Prostate gland (tissue), 2 donors: Measurements from ENCODE around the gene CDH22. TPM values are rescaled to one million over a fixed set of nuclear protein-coding genes. Genes with fewer than 3 reads are reported as not detected.

Experiments
- DNase-seq: peaks from one replicate; pipeline ENCODE4 v3.0.0-alpha.2; 2019; ENCODE audit warnings: low spot score
- H3K27ac ChIP-seq, 2 donors: fragments of 200-600 bp; sonication (generic); 2 replicates each; pipeline ENCODE4 v1.5.1; 2017 to 2019
- H3K27me3 ChIP-seq: fragments of 200-600 bp; sonication (generic); replicated peaks from 2 replicates; pipeline ENCODE4 v1.5.1; 2019; ENCODE audit not compliant: insufficient read depth
- H3K36me3 ChIP-seq, 2 donors: fragments of 200-600 bp; sonication (generic); 1 replicate in 1 of 2; 2 replicates in 1 of 2; pipeline versions ENCODE4 v1.5.1 to v1.8.1; 2017 to 2019
- H3K4me1 ChIP-seq: fragments of 200-600 bp; sonication (generic); replicated peaks from 2 replicates; pipeline ENCODE4 v1.5.1; 2019
- H3K4me3 ChIP-seq, 2 donors: fragments of 200-600 bp; sonication (generic); 2 replicates each; pipeline ENCODE4 v1.5.1; 2017 to 2019
- H3K9me3 ChIP-seq: fragments of 200-600 bp; sonication (generic); 2 replicates; pipeline ENCODE4 v1.5.1; 2017
- POLR2A ChIP-seq: fragments of 450-650 bp; IDR thresholded peaks from one replicate; pipeline ENCODE4 v1.6.1; 2016; ENCODE audit warnings: antibody characterized with exemption, mild to moderate bottlenecking
- POLR2AphosphoS5 ChIP-seq: sonication (generic); formaldehyde crosslinking; IDR thresholded peaks from one replicate; pipeline ENCODE4 v1.6.1; 2017; ENCODE audit warnings: antibody characterized with exemption
- WGBS: methylation state at CpG from one replicate; pipeline ENCODE4 v1.1.5; 2018; 5-methylcytosine and 5-hydroxymethylcytosine counted together
- intact Hi-C: fragments of 100-400 bp; cut with DNase I; formaldehyde crosslinking; loops from one replicate; pipeline ENCODE4 v1.14.2; 2022
- total RNA-seq, 2 donors: library from RNA; depleted of rRNA; stranded (reverse); fragments of >200 nt; gene quantifications; one replicate each; pipeline ENCODE4 v1.1.0, GENCODE V29; 2016
- TF ChIP-seq, protein P1 (sequence below), 4 experiments: fragments of 200-600 bp in 2 of 4; fragments of 450-650 bp in 2 of 4; sonication (generic) in 2 of 4; IDR thresholded peaks; 1 replicate in 3 of 4; 2 replicates in 1 of 4; pipeline ENCODE4 v1.5.1; 2016 to 2019; ENCODE audit warnings: antibody characterized with exemption in 4 of 4, mild to moderate bottlenecking in 2 of 4, moderate library complexity in 2 of 4

CDH22 gene
- total RNA-seq, 2 donors from 2014 or later = 1.9 to 3.3 TPM

DNA sequence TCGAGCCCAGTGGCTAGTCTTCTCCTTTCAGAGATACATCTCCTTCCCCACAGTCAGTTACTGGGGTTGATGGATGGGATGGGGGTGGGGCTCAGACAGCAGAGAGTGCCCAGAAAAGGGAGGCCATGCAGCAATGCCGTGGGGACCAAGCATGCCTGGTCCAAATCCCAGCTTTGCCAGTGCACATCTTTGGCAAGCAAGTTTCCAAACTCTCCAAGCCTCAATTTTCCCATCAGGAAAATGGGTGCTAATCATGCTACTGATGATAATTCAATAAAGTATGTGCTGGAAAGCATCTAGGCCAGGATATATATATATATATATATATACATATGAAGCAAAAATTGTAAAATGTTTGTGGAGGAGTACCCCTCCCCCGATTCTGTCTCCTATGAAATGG is 111.3 kb downstream of the CDH22 start:
- no peak overlapping the region for H3K4me3 ChIP-seq
- no peaks in the 10 kb centered on the region for H3K27me3 ChIP-seq
- H3K27ac ChIP-seq = no peak overlapping the region
- intact Hi-C loops = no loop called here
- no peaks in the 10 kb centered on the region for H3K9me3 ChIP-seq
- TF ChIP-seq POLR2A (no peak), POLR2AphosphoS5 (no peak)
- TF ChIP-seq, protein P1, sequence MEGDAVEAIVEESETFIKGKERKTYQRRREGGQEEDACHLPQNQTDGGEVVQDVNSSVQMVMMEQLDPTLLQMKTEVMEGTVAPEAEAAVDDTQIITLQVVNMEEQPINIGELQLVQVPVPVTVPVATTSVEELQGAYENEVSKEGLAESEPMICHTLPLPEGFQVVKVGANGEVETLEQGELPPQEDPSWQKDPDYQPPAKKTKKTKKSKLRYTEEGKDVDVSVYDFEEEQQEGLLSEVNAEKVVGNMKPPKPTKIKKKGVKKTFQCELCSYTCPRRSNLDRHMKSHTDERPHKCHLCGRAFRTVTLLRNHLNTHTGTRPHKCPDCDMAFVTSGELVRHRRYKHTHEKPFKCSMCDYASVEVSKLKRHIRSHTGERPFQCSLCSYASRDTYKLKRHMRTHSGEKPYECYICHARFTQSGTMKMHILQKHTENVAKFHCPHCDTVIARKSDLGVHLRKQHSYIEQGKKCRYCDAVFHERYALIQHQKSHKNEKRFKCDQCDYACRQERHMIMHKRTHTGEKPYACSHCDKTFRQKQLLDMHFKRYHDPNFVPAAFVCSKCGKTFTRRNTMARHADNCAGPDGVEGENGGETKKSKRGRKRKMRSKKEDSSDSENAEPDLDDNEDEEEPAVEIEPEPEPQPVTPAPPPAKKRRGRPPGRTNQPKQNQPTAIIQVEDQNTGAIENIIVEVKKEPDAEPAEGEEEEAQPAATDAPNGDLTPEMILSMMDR (IDR thresholded peaks at IDR 0.05) = no peak
- no peaks in the 10 kb centered on the region for H3K4me1 ChIP-seq
- H3K36me3 ChIP-seq = no peaks in the 10 kb centered on the region
- DNase-seq = no peak
- 69% methylated on average over 3 of the region's 3 CpGs for WGBS

DNA sequence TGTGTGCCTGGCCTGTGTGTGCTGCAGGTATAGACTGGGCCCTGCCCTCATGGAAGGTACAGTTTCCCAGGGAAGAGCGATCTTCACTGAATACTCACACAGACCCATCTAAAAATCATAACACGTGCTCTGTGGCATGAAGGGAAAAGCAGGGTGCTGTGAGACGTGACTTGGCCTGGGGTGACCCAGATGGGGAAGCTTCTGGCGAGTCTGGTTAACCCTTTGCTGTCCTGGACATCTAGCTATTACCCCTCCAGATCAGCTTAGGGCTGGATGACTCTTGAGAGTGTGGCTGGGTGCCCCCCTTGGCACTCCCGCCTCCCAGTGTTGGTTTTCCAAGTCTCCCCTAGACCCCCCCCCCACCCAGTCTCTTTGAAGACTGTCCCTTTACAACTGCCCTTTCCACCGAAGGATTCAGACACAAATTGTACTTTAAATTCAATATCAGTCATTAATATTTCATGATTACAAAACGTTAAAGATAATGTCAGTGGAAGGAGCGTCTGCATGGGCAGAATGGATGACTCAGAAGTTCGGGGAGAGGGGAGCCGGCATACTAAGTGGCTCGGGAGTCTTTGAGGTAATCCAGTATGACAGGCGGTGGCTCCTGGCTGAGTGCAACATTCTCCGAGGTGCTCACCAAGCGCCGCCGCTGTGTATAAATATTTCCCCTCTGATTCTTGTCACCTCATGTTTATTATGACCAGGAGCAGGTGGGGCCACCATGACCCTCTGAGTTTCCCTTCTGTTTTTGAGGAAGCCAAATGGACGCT is 112.8 kb downstream of the CDH22 start:
- Histone ChIP-seq H3K36me3 (no peaks in the 10 kb centered on the region), H3K4me3 (no peak overlapping the region), H3K27me3 (no peaks in the 10 kb centered on the region), H3K27ac (no peak overlapping the region), H3K4me1 (no peaks in the 10 kb centered on the region), H3K9me3 (no peaks in the 10 kb centered on the region)
- WGBS = 49% methylated on average over 17 of the region's 17 CpGs
- no peak for DNase-seq
- TF ChIP-seq, protein P1 (IDR thresholded peaks at IDR 0.05) = no peak
- intact Hi-C loops = no loop called here

DNA sequence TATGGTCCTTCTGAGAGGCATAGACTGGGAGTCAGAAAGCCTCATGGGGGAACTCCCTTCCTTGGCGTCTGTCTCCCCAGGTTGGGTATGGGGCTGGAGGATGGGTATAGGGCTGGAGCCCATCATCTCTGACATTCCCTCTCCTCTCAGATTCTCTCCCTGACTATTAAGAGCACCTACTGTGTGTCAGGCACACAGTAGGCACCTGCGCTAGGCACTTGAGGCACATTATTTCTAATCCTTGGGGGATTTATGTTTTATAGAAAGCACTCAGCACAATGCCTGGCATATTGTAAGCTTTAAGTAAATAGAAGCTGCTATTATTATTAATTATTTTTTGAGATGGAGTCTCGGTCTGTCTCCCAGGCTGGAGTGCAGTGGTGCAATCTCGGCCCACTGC is 113.9 kb downstream of the CDH22 start:
- Histone ChIP-seq H3K27ac (no peak overlapping the region), H3K36me3 (no peaks in the 10 kb centered on the region), H3K9me3 (no peaks in the 10 kb centered on the region), H3K4me3 (no peak overlapping the region), H3K27me3 (no peaks in the 10 kb centered on the region), H3K4me1 (no peaks in the 10 kb centered on the region)
- TF ChIP-seq, protein P1 (IDR thresholded peaks at IDR 0.05) = no peak
- TF ChIP-seq POLR2A (no peak), POLR2AphosphoS5 (no peak)
- intact Hi-C loops = no loop called here
- no peak for DNase-seq
- 88% methylated on average over 4 of the region's 4 CpGs for WGBS

DNA sequence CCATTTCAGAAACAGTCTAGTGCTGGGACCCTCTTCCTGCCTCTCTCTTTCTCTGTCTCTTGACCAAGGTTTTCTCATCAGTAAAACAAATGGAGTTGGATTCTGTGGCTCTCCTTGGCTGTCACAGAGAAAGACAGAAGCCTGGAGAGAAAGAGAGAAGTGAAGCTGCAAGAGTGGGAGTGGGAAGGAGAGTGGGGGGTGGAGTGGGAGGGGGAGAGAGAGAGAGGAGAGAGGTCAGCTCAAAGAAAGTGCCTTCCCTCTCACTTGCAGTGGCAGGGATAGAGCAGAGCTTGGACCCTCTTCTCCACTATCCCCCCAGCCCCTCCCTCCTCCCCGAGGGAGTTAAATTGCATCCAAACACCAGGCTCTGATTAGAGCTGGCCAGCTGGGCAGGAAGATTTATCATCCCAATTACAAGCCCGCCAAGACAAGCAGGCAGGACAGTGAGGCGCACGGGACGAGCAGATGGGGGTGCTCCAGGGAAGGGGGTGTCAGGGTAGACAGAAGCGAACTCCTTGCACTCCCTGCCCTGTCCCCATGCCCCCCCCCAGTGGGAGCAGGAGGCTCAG is 115.8 kb downstream of the CDH22 start:
- Histone ChIP-seq H3K4me1 (no peaks in the 10 kb centered on the region), H3K27ac (no peak overlapping the region), H3K9me3 (no peaks in the 10 kb centered on the region), H3K27me3 (no peaks in the 10 kb centered on the region), H3K36me3 (no peaks in the 10 kb centered on the region), H3K4me3 (no peak overlapping the region)
- no peak for DNase-seq
- intact Hi-C loops = no loop called here
- TF ChIP-seq, protein P1 (IDR thresholded peaks at IDR 0.05) = no peak
- no peak for TF ChIP-seq POLR2A
- TF ChIP-seq POLR2AphosphoS5 = no peak
- WGBS = 20% methylated on average over 6 of the region's 6 CpGs

DNA sequence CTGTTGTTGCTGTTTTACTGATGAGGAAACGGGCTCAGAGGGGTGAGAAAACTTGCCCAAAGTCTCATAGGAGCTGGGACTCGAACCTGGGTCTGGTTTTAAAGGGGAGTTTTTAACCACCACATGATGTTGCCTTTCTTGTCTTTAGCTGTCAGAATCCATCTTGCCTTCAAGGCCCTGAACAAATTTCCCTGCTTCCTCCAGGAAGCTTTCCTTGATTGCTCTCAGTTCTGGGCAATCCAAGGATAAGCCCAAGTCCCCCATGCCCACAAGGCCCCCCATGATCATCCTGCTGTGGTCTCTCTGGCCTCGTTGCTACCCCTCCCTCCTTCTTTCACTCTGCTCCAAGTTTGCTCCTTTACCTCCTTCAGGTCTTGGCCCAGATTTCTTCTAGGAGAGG is 116.7 kb downstream of the CDH22 start:
- intact Hi-C loops = no loop called here
- H3K27me3 ChIP-seq = no peaks in the 10 kb centered on the region
- TF ChIP-seq POLR2AphosphoS5 (no peak), POLR2A (no peak)
- TF ChIP-seq, protein P1 (IDR thresholded peaks at IDR 0.05) = no peak
- 73% methylated on average over 3 of the region's 3 CpGs for whole genome bisulfite sequencing
- DNase-seq = no peak
- no peak overlapping the region for H3K4me3 ChIP-seq
- H3K27ac ChIP-seq = no peak overlapping the region
- H3K9me3 ChIP-seq = no peaks in the 10 kb centered on the region
- no peaks in the 10 kb centered on the region for H3K36me3 ChIP-seq
- H3K4me1 ChIP-seq = no peaks in the 10 kb centered on the region
